Lung (tissue), 12 donors: ENCODE measurements around the gene TMEM184C. TPM values are rescaled to one million over a fixed set of nuclear protein-coding genes. Genes with fewer than 3 reads are reported as not detected.

Experiments
- ATAC-seq: fragments of 200-7000 bp; cut with Tn5 transposase; one replicate; pipeline ENCODE4 v1.9.1; 2020; ENCODE audit warnings: moderate number of reproducible peaks; ENCODE audit not compliant: insufficient read depth, low FRiP score
- DNase-seq, 3 donors: peaks; one replicate each; pipeline ENCODE4 v3.0.0-alpha.2; 2013 to 2017
- H3K27ac ChIP-seq, 2 donors: one replicate each; pipeline ENCODE4 v1.5.1; 2013; ENCODE audit warnings: mild to moderate bottlenecking in 2 of 2, moderate library complexity in 2 of 2, control low read depth in 1 of 2, inconsistent platforms in 1 of 2, low read depth in 1 of 2, low read length in 1 of 2
- H3K27me3 ChIP-seq, 3 donors: one replicate each; pipeline ENCODE4 v1.5.1; 2013; ENCODE audit warnings: low read length in 2 of 3; ENCODE audit not compliant: control insufficient read depth in 3 of 3, insufficient read depth in 3 of 3
- H3K36me3 ChIP-seq, 4 donors: one replicate each; pipeline ENCODE4 v1.5.1; 2013; ENCODE audit warnings: low read length in 4 of 4, mild to moderate bottlenecking in 1 of 4, moderate library complexity in 1 of 4; ENCODE audit not compliant: control insufficient read depth in 4 of 4, insufficient read depth in 4 of 4
- H3K4me1 ChIP-seq, 5 donors: one replicate each; pipeline ENCODE4 v1.5.1; 2013; ENCODE audit warnings: low read length in 5 of 5, mild to moderate bottlenecking in 2 of 5, moderate library complexity in 1 of 5; ENCODE audit not compliant: control insufficient read depth in 5 of 5, insufficient read depth in 5 of 5
- H3K4me3 ChIP-seq: one replicate; pipeline ENCODE4 v1.5.1; 2013; ENCODE audit warnings: mild to moderate bottlenecking, control low read depth, moderate library complexity
- H3K9ac ChIP-seq, 2 donors: one replicate each; pipeline ENCODE4 v1.5.1; 2013; ENCODE audit warnings: low read length in 2 of 2, control low read depth in 1 of 2; ENCODE audit not compliant: insufficient read depth in 1 of 2
- H3K9me3 ChIP-seq, 4 donors: one replicate each; pipeline ENCODE4 v1.5.1; 2013; ENCODE audit warnings: low read length in 3 of 4, mild to moderate bottlenecking in 1 of 4, moderate library complexity in 1 of 4; ENCODE audit not compliant: control insufficient read depth in 4 of 4, insufficient read depth in 3 of 4
- CTCF ChIP-seq: IDR thresholded peaks from 2 replicates; pipeline ENCODE4 v1.5.1; 2012; ENCODE audit warnings: mild to moderate bottlenecking; ENCODE audit errors: control extremely low read depth, extremely low read depth
- WGBS, 2 donors: extraction: QIAGEN DNeasy Blood & Tissue Kit; methylation state at CpG; one replicate each; pipeline ENCODE4 v1.1.7; 2013; 5-methylcytosine and 5-hydroxymethylcytosine counted together
- polyA plus RNA-seq, 2 donors: library from polyadenylated mRNA; stranded (reverse); fragments of 200-250 nt; gene quantifications; one replicate each; pipeline ENCODE4 v1.2.1, GENCODE V29; 2013
- total RNA-seq, 2 donors: library from RNA; depleted of rRNA in 1 of 2; stranded (reverse); fragments of >200 nt in 1 of 2; gene quantifications; one replicate each; pipeline ENCODE4 v1.2.1, GENCODE V29; 2014 to 2021
- donor health status: control.
- donor health status: control.
- donor health status: Bipolar disorder and iron deficiency.
- donor health status: healthy.
- donor health status: DM: yes; HTN: yes; CAD: no.

The TMEM184C gene
- total and polyA plus RNA-seq, 4 donors = 4.3 to 33.7 (median 23.8) TPM

- Histone ChIP-seq H3K27me3 (no peaks in the 10 kb centered on the region), H3K9me3 (no peaks in the 10 kb centered on the region), H3K4me3 (no peak overlapping the region), H3K9ac (no peak overlapping the region), H3K36me3 (peaks cover 0 to 15% (median 9%) of the 10 kb centered on the region in 4 donors), H3K4me1 (peaks cover 0 to 16% (median 3%) of the 10 kb centered on the region in 5 donors), H3K27ac (no peak overlapping the region)
- WGBS, 2 donors = 96 to 98% methylated on average over 11 to 12 of the region's 12 CpGs
- no peak for ATAC-seq
- no peak for TF ChIP-seq CTCF
- DNase-seq = peak in 1 of 3 donors; percentile 23
Observed at GRCh38 chr4:147678796-147679549, 61.8 kb downstream of the TMEM184C start.

GRCh38 chr4:147682755-147683154 is 65.6 kb downstream of the TMEM184C start:
- peaks cover 0 to 15% (median 6%) of the 10 kb centered on the region in 4 donors for H3K36me3 ChIP-seq
- DNase-seq (peak in 2 of 3 donors; percentile 44 to 49), ATAC-seq (no peak)
- H3K27ac ChIP-seq = no peak overlapping the region
- no peak for TF ChIP-seq CTCF
- WGBS, 2 donors = 54 to 75% methylated on average over 3 of the region's 3 CpGs
- H3K4me3 ChIP-seq = no peak overlapping the region
- H3K9ac ChIP-seq = peak overlapping the region in 1 of 2 donors; percentile 86
- H3K9me3 ChIP-seq = no peaks in the 10 kb centered on the region
- H3K27me3 ChIP-seq = no peaks in the 10 kb centered on the region
- peaks cover 0 to 14% (median 5%) of the 10 kb centered on the region in 5 donors for H3K4me1 ChIP-seq

- Histone ChIP-seq H3K27me3 (no peaks in the 10 kb centered on the region), H3K4me1 (peaks cover 0 to 14% (median 5%) of the 10 kb centered on the region in 5 donors), H3K9ac (peak overlapping the region; percentile 86 to 90), H3K9me3 (no peaks in the 10 kb centered on the region), H3K4me3 (peak overlapping the region; percentile 32), H3K36me3 (peaks cover 0 to 15% (median 6%) of the 10 kb centered on the region in 4 donors), H3K27ac (peak overlapping the region; percentile 86 to 93)
- TF ChIP-seq CTCF = no peak
- no peak for ATAC-seq
- peak; percentile 44 to 71 (median 67) for DNase-seq
- 3% methylated on average over 10 of the region's 10 CpGs for WGBS, 2 donors
Observed at GRCh38 chr4:147683188-147683591, 66.0 kb downstream of the TMEM184C start.
